NCI-H2081 (cell line): ENCODE measurements around the gene ARHGAP11A.
A peak's percentile ranks its signal among the peaks of the same experiment; 100 is the strongest.

ENCODE experiments used
- DNase-seq, 2 experiments: peaks; one replicate each; lab custom pipeline; 2025; lab: John Stamatoyannopoulos, UW

The ARHGAP11A gene

DNA sequence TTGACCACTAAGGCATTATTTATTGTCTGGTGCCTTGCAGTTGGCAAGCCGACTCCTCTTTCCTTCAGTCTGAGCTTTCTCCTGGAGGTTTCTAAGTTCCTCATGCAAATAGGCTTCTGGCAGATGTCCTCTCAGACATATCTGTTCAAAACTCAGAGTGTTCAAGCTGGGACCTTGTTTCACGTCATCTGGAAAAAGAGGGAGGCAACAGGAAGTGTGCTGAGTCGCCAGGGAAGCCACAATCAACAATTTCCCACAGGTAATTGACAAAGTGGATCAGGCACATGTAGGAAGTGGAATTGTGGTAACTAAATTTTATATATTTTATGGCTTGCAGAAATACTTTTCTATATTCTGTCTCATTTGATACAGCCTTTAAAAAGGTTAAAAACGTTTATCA is 40.8 kb downstream of the ARHGAP11A start:
- DNase-seq: peak in 1 of 2 experiments; percentile 12

- no peak for DNase-seq
These were observed 41.2 kb downstream of the ARHGAP11A start for GRCh38 chr15:32656496-32656895.

GRCh38 chr15:32657198-32657883 is 42.0 kb downstream of the ARHGAP11A start:
- DNase-seq: no peak

DNA sequence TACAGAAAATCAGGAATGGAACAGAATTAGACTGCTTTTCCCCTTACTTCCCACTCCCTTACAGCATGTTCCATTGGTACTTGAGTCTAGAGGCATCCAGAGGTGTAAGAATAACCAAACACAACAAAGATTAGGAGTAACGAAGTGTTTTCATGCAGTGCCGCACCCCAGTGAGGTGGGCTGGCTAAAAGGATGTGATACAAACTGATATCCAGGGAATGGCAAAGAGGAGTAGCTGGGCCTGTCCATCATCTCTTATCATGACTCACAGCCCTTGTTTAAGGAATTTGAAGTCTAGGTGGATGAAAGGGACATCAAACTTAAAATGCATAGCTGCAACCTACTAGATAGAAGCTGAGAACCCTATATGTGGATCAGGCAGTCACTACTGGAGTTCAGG is 42.6 kb downstream of the ARHGAP11A start:
- no peak for DNase-seq

DNA sequence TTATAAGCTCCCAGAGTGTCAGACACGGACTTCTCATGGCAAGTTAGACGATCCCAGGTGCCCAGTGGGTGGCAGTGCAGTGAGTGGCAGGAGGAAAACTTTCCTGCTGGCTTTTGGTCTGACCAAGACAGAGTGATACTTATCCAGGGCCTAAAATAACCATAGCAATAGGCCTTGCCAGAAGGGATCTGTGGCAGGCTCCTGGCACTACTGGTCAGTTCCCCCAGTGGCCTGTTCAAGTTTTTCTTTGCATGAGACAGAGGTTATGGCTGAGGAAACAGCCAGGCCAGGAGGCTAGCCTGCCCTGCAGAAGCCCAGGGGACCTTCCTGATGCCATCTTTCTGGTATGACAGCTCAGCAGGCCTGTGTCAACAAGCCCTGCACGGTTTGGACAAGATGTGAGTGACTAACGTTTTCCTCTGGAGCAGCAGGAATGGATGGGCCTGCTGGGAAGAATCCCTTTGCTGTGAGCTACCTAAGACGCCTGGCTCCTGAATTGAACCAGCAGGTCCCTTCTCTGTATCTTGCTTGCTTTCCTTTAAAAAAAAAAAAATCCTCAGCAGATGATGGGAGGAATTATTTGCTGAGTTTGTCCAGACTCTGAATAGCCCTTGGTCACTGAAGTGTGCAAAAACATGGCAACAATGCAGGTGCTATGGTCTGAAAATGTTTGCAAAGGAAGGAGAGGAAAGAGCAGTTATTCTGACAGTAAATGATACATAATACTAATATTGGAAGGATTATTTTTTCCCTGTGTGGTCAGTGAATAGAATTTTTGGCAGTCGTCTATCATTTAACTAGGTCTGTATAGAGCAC is 44.2 kb downstream of the ARHGAP11A start:
- DNase-seq: peak; percentile 36 to 68

GRCh38 chr15:32663671-32664070 is 48.4 kb downstream of the ARHGAP11A start:
- no peak for DNase-seq

- no peak for DNase-seq
These were observed 49.5 kb downstream of the ARHGAP11A start for GRCh38 chr15:32664796-32665195.

DNA sequence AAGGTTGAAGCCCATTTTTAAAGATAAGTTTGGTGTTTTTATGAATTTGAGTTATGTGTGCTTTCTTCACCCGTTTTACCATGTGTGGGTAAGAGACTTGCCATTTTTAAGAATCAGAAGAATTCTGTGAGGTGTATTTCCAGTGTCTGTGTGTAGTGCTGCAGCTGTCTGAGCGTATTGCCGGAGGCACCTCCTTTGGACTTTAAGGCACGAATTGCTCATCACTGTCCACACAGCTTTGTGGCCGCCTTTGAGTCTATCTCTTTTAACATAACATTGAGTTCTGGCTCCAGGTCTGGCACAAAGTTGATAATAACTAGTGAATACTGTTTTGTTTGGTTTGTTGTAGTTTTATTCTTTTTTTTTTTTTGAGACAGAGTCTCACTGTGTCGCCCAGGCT is 52.0 kb downstream of the ARHGAP11A start:
- DNase-seq: no peak

DNA sequence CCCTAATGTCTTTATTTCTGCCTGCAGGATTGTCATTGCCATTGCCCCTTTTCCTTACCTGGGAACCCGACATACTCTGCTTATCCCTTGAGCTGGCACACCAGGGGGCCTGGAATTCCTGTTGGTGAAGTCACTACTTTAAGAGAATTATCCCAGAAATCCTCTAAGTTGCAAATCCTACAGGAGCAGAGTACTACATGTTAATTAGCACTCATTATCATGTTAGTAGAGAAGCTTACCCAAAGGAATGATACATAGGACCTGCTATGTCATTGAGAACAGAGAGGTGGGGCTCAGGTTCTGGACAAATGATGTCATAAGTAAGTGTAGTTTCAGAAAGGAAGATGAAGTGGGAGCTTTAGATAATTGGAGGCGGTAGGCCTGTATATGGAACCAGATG is 53.6 kb downstream of the ARHGAP11A start:
- no peak for DNase-seq

DNA sequence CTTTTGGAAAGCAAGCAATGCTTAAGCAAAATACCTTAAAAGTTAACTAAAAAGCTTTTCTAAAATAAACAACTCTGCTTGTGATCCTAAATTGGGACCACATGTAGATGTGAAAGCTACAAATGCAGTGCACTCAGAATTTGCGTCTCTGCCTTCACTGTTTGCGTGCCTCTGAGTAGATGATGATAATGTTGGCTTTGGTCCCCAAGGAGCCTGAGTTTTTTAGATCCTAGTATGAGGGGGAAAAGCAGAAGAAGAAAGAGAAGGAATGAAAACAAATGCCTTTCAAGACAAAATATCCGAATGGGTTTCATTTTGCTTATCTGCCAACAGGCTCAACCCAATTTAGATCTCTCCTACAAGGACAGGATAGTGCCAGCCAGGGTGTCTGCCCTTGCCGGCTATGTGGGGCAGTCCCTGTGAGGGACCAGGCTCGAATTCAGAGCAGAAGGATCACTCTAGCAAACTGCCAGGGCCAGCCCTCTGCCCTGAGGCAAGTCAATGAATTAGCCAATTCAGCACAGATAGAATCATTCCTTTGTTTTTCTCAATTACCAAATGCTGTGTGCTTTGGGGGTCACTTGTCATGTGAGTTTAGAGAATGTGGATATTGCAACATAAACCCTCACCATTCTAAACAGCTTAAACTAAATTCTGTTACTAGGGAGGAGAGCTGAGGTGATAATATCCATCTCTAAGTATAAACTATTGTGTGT is 54.8 kb downstream of the ARHGAP11A start:
- DNase-seq: peak in 1 of 2 experiments; percentile 21

GRCh38 chr15:32670623-32671022 is 55.3 kb downstream of the ARHGAP11A start:
- no peak for DNase-seq

- no peak for DNase-seq
These were observed 56.3 kb downstream of the ARHGAP11A start for GRCh38 chr15:32671339-32672325.

DNA sequence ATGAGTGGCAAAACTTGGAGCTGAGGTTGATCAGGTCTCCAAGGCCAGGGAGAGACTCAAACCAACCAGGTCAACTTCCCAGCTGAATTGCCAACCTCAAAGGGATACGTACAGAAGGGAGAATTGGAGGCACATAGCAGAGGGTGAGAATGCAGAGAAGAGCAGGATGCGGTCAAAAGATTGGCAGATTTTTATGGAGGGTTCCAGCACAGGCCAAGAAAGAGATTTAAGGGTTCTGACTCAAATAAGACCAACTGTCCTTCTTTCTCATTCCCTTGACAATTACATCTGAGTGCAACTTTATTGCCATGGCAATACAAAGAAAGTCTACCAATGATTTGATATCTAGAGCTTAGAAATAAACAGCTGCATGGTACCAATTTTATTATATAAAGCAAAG is 59.4 kb downstream of the ARHGAP11A start:
- no peak for DNase-seq

DNA sequence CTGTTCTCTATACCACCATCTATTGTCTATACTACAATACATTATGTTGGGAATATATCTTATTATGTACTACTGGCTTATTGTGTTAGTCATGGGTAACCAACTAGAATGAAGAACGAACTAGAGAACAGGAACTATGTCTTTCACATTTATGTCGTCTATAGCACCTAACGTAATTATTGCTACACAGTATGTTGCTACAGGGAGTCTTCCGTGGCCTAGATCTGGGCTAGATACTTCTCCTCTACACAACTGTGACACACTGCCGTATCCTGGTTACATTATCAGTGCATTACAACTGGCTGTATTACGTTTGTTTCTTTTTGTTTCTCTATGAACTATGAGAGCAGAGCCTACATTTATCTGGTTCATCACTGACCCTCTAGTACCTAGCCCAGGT is 60.2 kb downstream of the ARHGAP11A start:
- no peak for DNase-seq

DNA sequence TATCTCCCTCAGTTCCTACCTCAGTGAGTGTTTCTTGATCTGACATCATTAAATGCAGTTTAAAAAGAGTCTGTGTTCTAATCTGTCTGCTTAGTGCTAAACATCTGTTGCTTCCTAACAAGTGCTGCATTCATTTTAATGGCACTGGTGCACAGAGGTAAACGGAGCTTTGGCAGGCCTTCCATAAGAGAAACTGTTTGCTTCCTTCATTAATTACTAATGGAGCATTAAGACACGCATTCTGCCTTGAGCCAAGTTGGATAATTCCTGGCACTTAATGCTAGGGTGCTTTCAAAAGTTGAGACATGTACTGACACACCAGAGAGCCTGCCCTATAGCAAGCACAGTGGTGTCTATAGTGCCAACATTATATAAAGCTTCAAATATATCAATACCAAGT is 60.9 kb downstream of the ARHGAP11A start:
- DNase-seq: no peak

- DNase-seq: peak; percentile 6 to 68
These were observed 62.0 kb downstream of the ARHGAP11A start for GRCh38 chr15:32677238-32677750.

GRCh38 chr15:32679298-32679690 is 64.0 kb downstream of the ARHGAP11A start:
- no peak for DNase-seq

GRCh38 chr15:32682569-32682968 is 67.3 kb downstream of the ARHGAP11A start:
- DNase-seq: no peak

GRCh38 chr15:32682977-32683630 is 67.8 kb downstream of the ARHGAP11A start:
- no peak for DNase-seq

DNA sequence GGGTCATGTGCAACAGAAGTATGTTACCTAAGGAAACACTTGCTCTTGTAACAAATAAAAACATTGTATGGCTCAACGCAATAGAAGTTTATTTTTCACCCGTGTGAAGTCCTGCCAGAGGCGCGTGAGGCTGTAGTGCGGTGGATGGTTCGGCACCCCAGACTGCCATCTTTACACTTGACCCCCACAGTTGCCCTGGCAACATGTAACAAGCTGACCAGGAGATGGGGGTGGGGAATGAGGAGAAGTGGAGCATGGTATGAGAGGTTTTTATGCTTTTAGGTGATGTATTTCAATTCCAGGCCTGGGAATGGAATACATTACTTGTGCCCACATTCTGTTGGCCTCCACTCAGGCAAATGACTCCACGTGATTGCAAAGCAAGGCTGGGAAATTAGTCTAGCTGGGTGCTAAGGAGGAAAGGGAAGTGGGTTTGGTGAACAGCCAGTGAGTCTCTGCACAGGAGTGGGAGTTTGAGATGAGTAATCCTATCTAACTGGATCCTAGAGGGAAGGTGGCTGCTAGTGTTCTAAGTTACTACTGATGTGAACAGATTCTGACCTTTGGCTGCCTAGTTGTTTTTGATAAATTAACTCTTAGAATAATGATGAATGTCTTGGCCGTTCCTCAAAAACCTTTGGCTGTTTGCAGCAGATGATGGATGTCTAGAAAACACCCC is 68.7 kb downstream of the ARHGAP11A start:
- no peak for DNase-seq
